Peyer's patch (tissue), 4 donors: Measurements from ENCODE around the gene CALY. TPM values are rescaled to one million over a fixed set of nuclear protein-coding genes. Genes with fewer than 3 reads are reported as not detected.

Experiments
- DNase-seq, 3 donors: peaks; one replicate each; pipeline ENCODE4 v3.0.0-alpha.2; 2017 to 2019
- H3K27ac ChIP-seq, 4 donors: fragments of 200-600 bp; sonication (generic); one replicate each; pipeline ENCODE4 v1.5.1; 2016 to 2019
- H3K27me3 ChIP-seq, 2 donors: fragments of 200-600 bp; sonication (generic); one replicate each; pipeline ENCODE4 v1.5.1; 2019
- H3K36me3 ChIP-seq, 3 donors: fragments of 200-600 bp; sonication (generic); one replicate each; pipeline ENCODE4 v1.5.1; 2016 to 2019
- H3K4me1 ChIP-seq, 4 donors: fragments of 200-600 bp; sonication (generic); one replicate each; pipeline ENCODE4 v1.5.1; 2016 to 2019
- H3K4me3 ChIP-seq, 4 donors: fragments of 200-600 bp; sonication (generic); 1 replicate in 3 of 4; 2 replicates in 1 of 4; pipeline ENCODE4 v1.5.1; 2016 to 2019; ENCODE audit warnings: mild to moderate bottlenecking in 1 of 4
- H3K9me3 ChIP-seq, 4 donors: fragments of 200-600 bp; sonication (generic); one replicate each; pipeline ENCODE4 v1.5.1; 2016 to 2019; ENCODE audit warnings: mild to moderate bottlenecking in 1 of 4
- CTCF ChIP-seq, 6 experiments: fragments of 450-650 bp in 4 of 6; fragments of 200-600 bp in 2 of 6; sonication (generic) in 1 of 6; IDR thresholded peaks; one replicate each; pipeline ENCODE4 v1.5.1; 2017 to 2019; ENCODE audit warnings: antibody characterized with exemption in 6 of 6, mild to moderate bottlenecking in 3 of 6, moderate library complexity in 1 of 6
- POLR2A ChIP-seq, 2 donors: fragments of 450-650 bp; IDR thresholded peaks; one replicate each; pipeline ENCODE4 v1.5.1; 2017; ENCODE audit warnings: antibody characterized with exemption in 2 of 2, mild to moderate bottlenecking in 2 of 2, moderate library complexity in 2 of 2
- total RNA-seq, 4 donors: library from RNA; depleted of rRNA; stranded (reverse); fragments of >200 nt; gene quantifications; one replicate each; pipeline ENCODE4 v1.1.0, GENCODE V29; 2016

The CALY gene
- total RNA-seq, 4 donors from 2014 or later = 0.88 to 1.6 (median 1.5) TPM; not detected in 1

GRCh38 chr10:133365461-133366129 lies 28.9 kb upstream of the CALY start:
- H3K27me3 ChIP-seq = no peaks in the 10 kb centered on the region
- DNase-seq = no peak
- peaks cover 0 to 81% (median 0%) of the 10 kb centered on the region in 3 donors for H3K36me3 ChIP-seq
- TF ChIP-seq CTCF (IDR thresholded peaks at IDR 0.05) = no peak
- H3K4me3 ChIP-seq = no peak overlapping the region
- no peaks in the 10 kb centered on the region for H3K9me3 ChIP-seq
- peak overlapping the region in 2 of 4 donors; percentile 53 to 73 for H3K27ac ChIP-seq
- peaks cover 0 to 31% (median 0%) of the 10 kb centered on the region in 4 donors for H3K4me1 ChIP-seq

GRCh38 chr10:133364645-133365431 lies 28.1 kb upstream of the CALY start:
- no peaks in the 10 kb centered on the region for H3K9me3 ChIP-seq
- H3K4me1 ChIP-seq = peaks cover 0 to 36% (median 0%) of the 10 kb centered on the region in 4 donors
- H3K4me3 ChIP-seq = no peak overlapping the region
- H3K36me3 ChIP-seq = peaks cover 0 to 74% (median 0%) of the 10 kb centered on the region in 3 donors
- peak in 1 of 3 donors; percentile 74 for DNase-seq
- TF ChIP-seq POLR2A (IDR thresholded peaks at IDR 0.05) (no peak), CTCF (IDR thresholded peaks at IDR 0.05) (no peak)
- no peaks in the 10 kb centered on the region for H3K27me3 ChIP-seq
- H3K27ac ChIP-seq = peak overlapping the region in 3 of 4 donors; percentile 28 to 73 (median 53)

GRCh38 chr10:133362846-133363245 lies 26.1 kb upstream of the CALY start:
- Histone ChIP-seq H3K27ac (peak overlapping the region in 1 of 4 donors; percentile 62), H3K4me1 (peaks cover 0 to 48% (median 4%) of the 10 kb centered on the region in 4 donors), H3K9me3 (no peaks in the 10 kb centered on the region), H3K4me3 (no peak overlapping the region), H3K36me3 (peaks cover 0 to 54% (median 0%) of the 10 kb centered on the region in 3 donors), H3K27me3 (no peaks in the 10 kb centered on the region)
- DNase-seq = peak in 1 of 3 donors; percentile 39
- no peak for TF ChIP-seq CTCF (IDR thresholded peaks at IDR 0.05)
- TF ChIP-seq POLR2A (IDR thresholded peaks at IDR 0.05) = no peak

GRCh38 chr10:133361773-133362441 lies 25.2 kb upstream of the CALY start:
- H3K4me1 ChIP-seq = peaks cover 1 to 49% (median 7%) of the 10 kb centered on the region in 4 donors
- H3K36me3 ChIP-seq = peaks cover 0 to 50% (median 0%) of the 10 kb centered on the region in 3 donors
- peak overlapping the region in 3 of 4 donors; percentile 62 to 97 (median 90) for H3K27ac ChIP-seq
- DNase-seq = peak in 1 of 3 donors; percentile 35
- no peak overlapping the region for H3K4me3 ChIP-seq
- no peaks in the 10 kb centered on the region for H3K27me3 ChIP-seq
- H3K9me3 ChIP-seq = no peaks in the 10 kb centered on the region
- TF ChIP-seq POLR2A (IDR thresholded peaks at IDR 0.05) = no peak
- TF ChIP-seq CTCF (IDR thresholded peaks at IDR 0.05) = no peak

GRCh38 chr10:133361227-133361626 lies 24.5 kb upstream of the CALY start:
- Histone ChIP-seq H3K27me3 (no peaks in the 10 kb centered on the region), H3K4me3 (no peak overlapping the region), H3K9me3 (no peaks in the 10 kb centered on the region), H3K36me3 (peaks cover 0 to 46% (median 0%) of the 10 kb centered on the region in 3 donors), H3K4me1 (peaks cover 7 to 55% (median 10%) of the 10 kb centered on the region in 4 donors), H3K27ac (peak overlapping the region in 3 of 4 donors; percentile 62 to 97 (median 90))
- DNase-seq = no peak
- TF ChIP-seq CTCF (IDR thresholded peaks at IDR 0.05) (no peak), POLR2A (IDR thresholded peaks at IDR 0.05) (no peak)
